Muscle of leg (tissue), 11 donors: ENCODE measurements around the gene MASP2. TPM values are rescaled to one million over a fixed set of nuclear protein-coding genes. Genes with fewer than 3 reads are reported as not detected.
A peak's percentile ranks its signal among the peaks of the same experiment; 100 is the strongest.
"Not testable (repeated sequence)": the region's sequence is repeated elsewhere in the genome, so short reads cannot be mapped to it uniquely, and the experiment has no call there.

ENCODE experiments used
- DNase-seq: peaks from one replicate; pipeline ENCODE4 v3.0.0; 2013
- H3K27ac ChIP-seq: one replicate; pipeline ENCODE4 v1.5.1; 2013; ENCODE audit warnings: mild to moderate bottlenecking, low read length, control low read depth
- H3K27me3 ChIP-seq: one replicate; pipeline ENCODE4 v1.6.1; 2013; ENCODE audit warnings: low read length; ENCODE audit not compliant: control insufficient read depth, insufficient read depth
- H3K36me3 ChIP-seq: one replicate; pipeline ENCODE4 v1.6.1; 2013; ENCODE audit warnings: low read length; ENCODE audit not compliant: control insufficient read depth, insufficient read depth
- H3K4me1 ChIP-seq: one replicate; pipeline ENCODE4 v1.6.1; 2013; ENCODE audit warnings: low read length; ENCODE audit not compliant: control insufficient read depth, insufficient read depth
- H3K4me3 ChIP-seq: one replicate; pipeline ENCODE4 v1.5.1; 2013; ENCODE audit warnings: low read length, control low read depth
- H3K9me3 ChIP-seq: replicated peaks from 2 replicates; pipeline ENCODE4 v1.6.1; 2013; ENCODE audit warnings: low read depth, low read length; ENCODE audit not compliant: control insufficient read depth
- WGBS: methylation state at CpG from one replicate; pipeline ENCODE4 v1.1.5; 2013; ENCODE audit warnings: missing lambda C conversion rate; ENCODE audit not compliant: insufficient coverage; 5-methylcytosine and 5-hydroxymethylcytosine counted together
- polyA plus RNA-seq, 8 donors: library from polyadenylated mRNA; unstranded; fragments of 120-200 nt; gene quantifications; one replicate each; pipeline versions ENCODE4 v1.2.1 to v1.2.3, GENCODE V29; 2013; ENCODE audit warnings: inconsistent platforms in 1 of 8, low replicate concordance in 1 of 8; ENCODE audit not compliant: insufficient read length in 8 of 8, insufficient read depth in 1 of 8
- total RNA-seq: library from RNA; stranded (reverse); fragments of 120-200 nt; gene quantifications from one replicate; pipeline ENCODE4 v1.2.4, GENCODE V29; 2013

The MASP2 gene
- total and polyA plus RNA-seq, 9 donors: 1.1 to 6.9 (median 2.6) TPM; not detected in 1

DNA sequence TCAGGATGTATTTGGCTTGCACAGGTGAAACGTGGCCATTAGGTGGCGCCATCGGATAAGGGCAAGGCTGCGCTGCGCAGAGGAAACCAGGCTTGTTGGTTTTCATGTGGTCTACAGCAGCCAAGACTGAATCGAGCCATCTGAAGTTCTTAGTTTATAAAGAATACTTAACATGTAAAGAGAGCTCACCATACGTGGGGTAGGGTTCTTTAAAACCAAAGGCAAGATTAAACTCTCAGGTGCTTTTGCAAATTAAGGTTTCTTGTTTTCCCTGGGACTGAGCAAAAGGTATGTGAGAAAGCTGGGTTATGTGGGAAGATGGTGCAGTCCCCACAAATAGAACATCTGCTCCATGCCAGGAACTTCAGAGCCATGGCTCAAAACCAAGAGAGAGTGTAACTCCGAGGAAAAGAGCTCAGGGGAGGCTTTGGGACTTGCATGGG, 9.3 kb downstream of the MASP2 start:
- Histone ChIP-seq H3K4me1 (peaks cover 8% of the 10 kb centered on the region), H3K4me3 (no peak overlapping the region), H3K36me3 (no peaks in the 10 kb centered on the region), H3K27ac (no peak overlapping the region), H3K9me3 (no peaks in the 10 kb centered on the region), H3K27me3 (no peaks in the 10 kb centered on the region)
- WGBS: 0% methylated on average over 5 of the region's 8 CpGs
- DNase-seq: peak; percentile 93

DNA sequence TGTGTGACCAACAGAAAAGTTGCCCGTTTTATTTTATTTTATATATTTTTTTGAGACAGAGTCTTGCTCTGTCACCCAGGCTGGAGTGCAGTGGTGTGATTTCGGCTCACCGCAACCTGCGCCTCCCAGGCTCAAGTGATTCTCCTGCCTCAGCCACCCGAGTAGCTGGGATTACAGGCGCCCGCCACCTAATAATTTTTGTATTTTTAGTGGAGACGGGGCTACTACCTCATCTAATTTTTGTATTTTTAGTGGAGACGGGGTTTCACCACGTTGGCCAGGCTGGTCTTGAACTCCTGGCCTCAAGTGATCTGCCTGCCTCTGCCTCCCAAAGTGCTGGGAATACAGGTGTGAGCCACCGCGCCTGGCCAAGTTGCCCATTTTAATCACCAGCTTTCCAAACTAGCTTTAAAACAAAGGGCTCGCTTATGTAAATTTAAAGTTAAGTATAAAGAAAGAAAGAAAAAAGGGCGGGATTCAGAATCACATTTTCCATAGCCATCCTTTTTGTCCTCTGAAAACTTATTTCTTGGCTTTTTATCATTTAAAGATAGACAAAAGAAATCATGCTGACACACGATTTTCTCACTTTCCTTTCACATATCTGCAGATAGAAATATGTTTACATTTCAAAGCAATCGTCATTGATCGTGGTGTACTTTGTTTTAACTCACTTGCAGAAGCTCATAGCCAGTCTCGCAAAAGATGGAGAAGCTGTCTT, 9.9 kb downstream of the MASP2 start:
- H3K27me3 ChIP-seq, H3K9me3 ChIP-seq, H3K27ac ChIP-seq, H3K4me1 ChIP-seq, H3K4me3 ChIP-seq, H3K36me3 ChIP-seq, DNase-seq: not testable (repeated sequence)
- WGBS: 0% methylated on average over 1 of the region's 18 CpGs

DNA sequence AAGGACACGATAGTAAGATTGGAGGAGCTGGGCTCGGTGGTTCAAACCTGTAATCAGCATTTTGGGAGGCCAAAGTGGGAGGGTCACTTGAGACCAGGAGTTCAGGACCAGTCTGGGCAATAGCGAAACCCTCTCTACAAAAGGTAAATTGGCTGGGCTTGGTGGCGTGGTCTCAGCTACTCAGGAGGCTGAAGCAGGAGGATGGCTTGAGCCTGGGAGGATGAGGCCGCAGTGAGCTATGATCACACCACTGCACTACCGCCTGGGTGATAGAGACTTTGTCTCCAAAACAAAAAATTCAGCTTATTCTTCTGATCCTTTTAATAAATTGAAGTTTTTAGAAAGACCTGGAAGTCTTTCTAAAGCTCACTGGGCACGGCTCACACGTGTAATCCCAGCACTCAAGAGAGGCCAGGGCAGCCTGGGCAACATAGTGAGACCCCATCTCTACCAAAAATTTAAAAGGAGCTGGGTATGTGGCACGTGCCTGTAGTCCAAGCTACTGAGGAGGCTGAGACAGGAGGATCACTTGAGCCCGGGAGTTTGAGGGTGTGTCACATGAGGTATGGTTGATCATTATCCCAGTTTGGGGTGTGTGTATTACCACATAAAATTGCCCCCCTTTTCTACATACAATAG, 15.3 kb downstream of the MASP2 start:
- no peaks in the 10 kb centered on the region for H3K9me3 ChIP-seq
- H3K4me3 ChIP-seq: no peak overlapping the region
- H3K27me3 ChIP-seq: no peaks in the 10 kb centered on the region
- no peaks in the 10 kb centered on the region for H3K4me1 ChIP-seq
- no peak for DNase-seq
- H3K27ac ChIP-seq: no peak overlapping the region
- peaks cover 18% of the 10 kb centered on the region for H3K36me3 ChIP-seq
- 86% methylated on average over 1 of the region's 10 CpGs for WGBS

DNA sequence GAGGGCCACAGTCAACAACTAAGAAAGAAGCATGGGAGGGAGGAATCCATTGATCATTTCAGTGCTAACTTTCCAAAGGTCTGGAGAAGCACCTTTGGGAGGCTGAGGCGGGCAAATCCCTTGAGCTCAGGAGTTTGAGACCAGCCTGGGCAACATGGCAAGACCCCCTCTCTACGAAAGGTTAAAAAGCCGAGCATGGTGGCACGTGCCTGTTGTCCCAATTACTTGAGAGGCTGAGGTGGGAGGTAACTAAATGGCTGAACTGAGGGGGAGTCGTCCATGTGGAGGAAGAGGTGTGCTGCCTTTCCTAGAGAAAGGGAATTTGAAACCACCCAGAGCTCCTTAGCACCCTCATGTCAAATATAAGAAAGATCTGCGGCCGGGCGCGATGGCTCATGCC, 16.2 kb downstream of the MASP2 start:
- DNase-seq: no peak
- H3K27me3 ChIP-seq: no peaks in the 10 kb centered on the region
- no peaks in the 10 kb centered on the region for H3K9me3 ChIP-seq
- H3K4me3 ChIP-seq: no peak overlapping the region
- H3K36me3 ChIP-seq: peaks cover 22% of the 10 kb centered on the region
- WGBS: 75% methylated on average over 5 of the region's 9 CpGs
- H3K27ac ChIP-seq: no peak overlapping the region
- no peaks in the 10 kb centered on the region for H3K4me1 ChIP-seq

DNA sequence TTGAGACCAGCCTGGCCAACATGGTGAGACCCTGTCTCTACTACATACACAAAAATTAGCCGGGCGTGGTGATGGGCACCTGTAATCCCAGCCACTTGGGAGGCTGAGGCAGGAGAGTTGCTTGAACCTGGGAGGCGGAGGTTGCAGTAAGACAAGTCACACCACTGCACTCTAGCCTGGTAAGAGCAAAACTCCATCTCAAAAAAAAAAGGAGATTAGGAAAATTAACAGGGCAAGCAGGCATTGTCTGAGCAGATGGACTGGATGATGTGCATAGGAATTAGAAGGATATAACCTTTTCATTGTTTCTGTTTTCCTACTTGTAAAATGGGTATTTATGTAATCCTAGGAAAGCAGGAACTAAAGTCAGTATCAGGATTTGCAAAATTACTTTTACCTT, 19.0 kb downstream of the MASP2 start:
- H3K9me3 ChIP-seq: no peaks in the 10 kb centered on the region
- no peak overlapping the region for H3K4me3 ChIP-seq
- DNase-seq: no peak
- H3K27ac ChIP-seq: no peak overlapping the region
- no CpG with 5 or more reads among the region's 3 CpGs for WGBS
- no peaks in the 10 kb centered on the region for H3K27me3 ChIP-seq
- H3K4me1 ChIP-seq: no peaks in the 10 kb centered on the region
- peaks cover 33% of the 10 kb centered on the region for H3K36me3 ChIP-seq

DNA sequence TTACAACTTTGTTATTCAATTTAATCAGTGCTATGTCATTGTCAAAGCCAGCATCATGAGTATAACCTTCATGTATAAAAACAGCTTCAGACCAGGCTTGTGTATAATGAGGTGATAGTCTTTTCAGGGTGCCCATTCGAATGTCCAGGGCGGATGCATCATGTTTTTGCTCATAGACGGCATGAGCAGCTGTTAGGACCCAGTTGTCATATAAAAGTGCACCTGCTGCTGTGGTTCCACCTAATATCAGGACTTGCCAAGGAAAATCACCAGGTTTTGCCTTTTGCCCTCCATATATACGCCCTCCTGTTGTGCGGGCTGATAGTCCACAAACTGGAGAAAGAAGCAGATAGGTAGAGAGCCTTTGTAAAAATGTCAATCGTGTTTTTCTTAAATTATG, 19.7 kb downstream of the MASP2 start:
- Histone ChIP-seq H3K4me1 (no peaks in the 10 kb centered on the region), H3K9me3 (no peaks in the 10 kb centered on the region), H3K27me3 (no peaks in the 10 kb centered on the region), H3K36me3 (peaks cover 35% of the 10 kb centered on the region), H3K4me3 (no peak overlapping the region), H3K27ac (no peak overlapping the region)
- DNase-seq: no peak
- WGBS: 68% methylated on average over 3 of the region's 6 CpGs

DNA sequence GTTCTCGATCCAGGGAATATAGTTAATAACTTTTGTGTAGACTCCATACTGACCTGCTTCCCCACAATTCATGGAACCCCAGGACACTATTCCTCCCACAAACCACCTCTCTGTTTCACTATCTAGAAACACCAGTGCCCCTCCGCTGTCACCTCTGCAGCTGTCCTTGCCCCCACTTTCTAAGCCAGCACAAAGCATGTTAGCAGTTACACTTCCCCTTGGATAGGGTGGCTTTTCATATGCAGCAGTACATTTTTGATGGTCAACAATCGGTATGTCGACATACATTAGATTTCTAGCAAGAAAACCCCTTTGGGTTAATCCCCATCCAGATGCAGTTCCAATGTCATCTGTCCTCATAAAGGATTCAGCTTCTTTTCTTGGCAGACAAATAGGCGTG, 20.1 kb downstream of the MASP2 start:
- DNase-seq: no peak
- Histone ChIP-seq H3K27me3 (no peaks in the 10 kb centered on the region), H3K9me3 (no peaks in the 10 kb centered on the region), H3K4me1 (no peaks in the 10 kb centered on the region), H3K4me3 (no peak overlapping the region), H3K36me3 (peaks cover 39% of the 10 kb centered on the region), H3K27ac (no peak overlapping the region)
- WGBS: no CpG with 5 or more reads among the region's 5 CpGs

DNA sequence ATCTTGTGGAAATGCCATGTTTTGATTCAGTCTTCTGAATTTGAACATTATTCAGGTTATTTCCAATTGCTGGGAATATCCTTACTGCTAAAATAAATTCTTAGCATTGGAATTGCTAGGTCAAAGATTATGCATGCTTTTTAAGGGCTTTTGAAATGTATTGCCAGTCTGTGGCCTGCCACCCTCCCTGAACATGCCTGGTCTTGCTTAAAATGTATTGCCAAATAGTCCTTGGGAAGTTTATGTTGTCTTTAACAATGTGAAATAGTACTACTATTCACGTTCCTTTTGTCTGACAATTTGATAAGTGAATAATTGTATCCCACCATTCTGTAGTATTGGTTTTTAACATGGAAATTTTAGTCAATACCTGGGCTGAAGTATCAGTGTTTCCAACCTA, 21.0 kb downstream of the MASP2 start:
- no peak for DNase-seq
- WGBS: no CpG with 5 or more reads among the region's 1 CpG
- Histone ChIP-seq H3K4me1 (no peaks in the 10 kb centered on the region), H3K4me3 (no peak overlapping the region), H3K9me3 (no peaks in the 10 kb centered on the region), H3K27ac (no peak overlapping the region), H3K27me3 (no peaks in the 10 kb centered on the region), H3K36me3 (peaks cover 47% of the 10 kb centered on the region)

DNA sequence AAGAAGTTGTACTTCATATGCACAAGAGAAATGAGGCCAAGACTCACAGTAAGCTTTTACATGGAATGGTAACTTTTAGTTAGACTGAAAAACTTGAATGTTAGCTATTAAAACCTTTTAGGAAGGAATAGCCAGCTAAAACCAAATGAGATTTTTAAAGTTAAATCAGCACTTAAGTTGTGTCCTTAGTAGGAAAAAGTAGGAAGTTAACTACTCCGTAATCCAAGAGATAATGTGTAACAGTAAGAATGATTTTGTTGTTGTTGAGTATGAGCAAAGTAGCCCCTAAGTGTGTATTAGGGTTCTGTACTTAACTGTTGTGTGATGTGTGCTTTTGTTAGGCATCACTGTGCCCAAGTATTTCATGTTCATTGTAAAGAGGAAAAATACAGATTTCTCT, 21.4 kb downstream of the MASP2 start:
- no peaks in the 10 kb centered on the region for H3K27me3 ChIP-seq
- WGBS: no CpG with 5 or more reads among the region's 1 CpG

DNA sequence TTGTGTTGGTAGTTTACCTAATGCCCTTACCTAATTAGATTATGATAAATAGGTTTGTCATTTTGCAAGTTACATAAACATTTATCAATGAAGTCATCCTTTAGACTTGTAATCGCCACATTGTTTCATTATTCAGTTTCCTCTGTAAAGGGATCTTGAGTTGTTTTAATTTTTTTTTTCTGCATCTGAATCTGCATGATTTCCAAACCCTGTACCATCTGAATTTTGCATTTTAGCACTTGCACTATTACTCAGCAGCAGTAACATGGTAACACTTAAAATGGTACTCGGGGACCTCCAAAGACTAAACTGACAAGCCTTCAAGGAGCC, 22.2 kb downstream of the MASP2 start:
- Histone ChIP-seq H3K9me3 (no peaks in the 10 kb centered on the region), H3K36me3 (peaks cover 52% of the 10 kb centered on the region), H3K27me3 (no peaks in the 10 kb centered on the region), H3K27ac (no peak overlapping the region), H3K4me3 (no peak overlapping the region), H3K4me1 (no peaks in the 10 kb centered on the region)
- no CpG with 5 or more reads among the region's 2 CpGs for WGBS
- no peak for DNase-seq

More for the DNA sequence above, 21.4 kb downstream of the MASP2 start:
- H3K4me3 ChIP-seq: no peak overlapping the region
- H3K4me1 ChIP-seq: no peaks in the 10 kb centered on the region
- H3K36me3 ChIP-seq: peaks cover 48% of the 10 kb centered on the region
- DNase-seq: no peak
- no peaks in the 10 kb centered on the region for H3K9me3 ChIP-seq
- H3K27ac ChIP-seq: no peak overlapping the region
